MM.1S (cell line): ENCODE data around the gene LDLRAD4.

Experiments used
- DNase-seq: peaks from one replicate; pipeline ENCODE4 v3.0.0-alpha.2; 2015
- H2AFZ ChIP-seq: fragments of 300-600 bp; sonication (generic); 2 replicates; pipeline ENCODE4 v1.6.0; 2016; ENCODE audit warnings: antibody characterized with exemption, low read length
- H3F3A ChIP-seq: fragments of 300-600 bp; sonication (generic); 2 replicates; pipeline ENCODE4 v1.6.1; 2016; ENCODE audit warnings: mild to moderate bottlenecking, antibody characterized with exemption, low read length, moderate library complexity, mixed read lengths; ENCODE audit not compliant: insufficient read depth
- H3K27ac ChIP-seq: fragments of 300-600 bp; sonication (generic); 2 replicates; pipeline ENCODE4 v1.5.1; 2016; ENCODE audit warnings: mild to moderate bottlenecking, low read length
- H3K27me3 ChIP-seq: fragments of 300-600 bp; sonication (generic); replicated peaks from 2 replicates; pipeline ENCODE4 v1.6.0; 2016; ENCODE audit warnings: low read length; ENCODE audit not compliant: insufficient read depth
- H3K36me3 ChIP-seq: fragments of 300-600 bp; sonication (generic); replicated peaks from 2 replicates; pipeline ENCODE4 v1.6.1; 2016; ENCODE audit warnings: mild to moderate bottlenecking, low read length, mixed read lengths; ENCODE audit not compliant: insufficient read depth
- H3K4me1 ChIP-seq: fragments of 300-600 bp; sonication (generic); 2 replicates; pipeline ENCODE4 v1.6.1; 2016; ENCODE audit warnings: low read length, mixed read lengths
- H3K4me2 ChIP-seq: fragments of 300-600 bp; sonication (generic); 2 replicates; pipeline ENCODE4 v1.6.0; 2016; ENCODE audit warnings: low read depth, low read length
- H3K4me3 ChIP-seq: fragments of 300-600 bp; sonication (generic); 2 replicates; pipeline ENCODE4 v1.5.1; 2016; ENCODE audit warnings: low read length, mixed read lengths
- H3K79me2 ChIP-seq: fragments of 300-600 bp; sonication (generic); 2 replicates; pipeline ENCODE4 v1.6.1; 2016; ENCODE audit warnings: mixed run types, low read length, mixed read lengths
- H3K9ac ChIP-seq: fragments of 300-600 bp; sonication (generic); 2 replicates; pipeline ENCODE4 v1.6.1; 2016; ENCODE audit warnings: low read length, mixed read lengths
- H3K9me2 ChIP-seq: fragments of 300-600 bp; sonication (generic); replicated peaks from 2 replicates; pipeline ENCODE4 v1.6.1; 2016; ENCODE audit warnings: mild to moderate bottlenecking, low read length, mixed read lengths; ENCODE audit not compliant: insufficient read depth
- H3K9me3 ChIP-seq: fragments of 300-600 bp; sonication (generic); replicated peaks from 2 replicates; pipeline ENCODE4 v1.6.1; 2016; ENCODE audit warnings: mild to moderate bottlenecking, low read length, mixed read lengths; ENCODE audit not compliant: insufficient read depth
- H4K20me1 ChIP-seq: fragments of 300-600 bp; sonication (generic); 2 replicates; pipeline ENCODE4 v1.6.1; 2016; ENCODE audit warnings: mild to moderate bottlenecking, low read length, moderate library complexity, mixed read lengths; ENCODE audit not compliant: insufficient read depth
- EZH2 ChIP-seq: fragments of 300-600 bp; sonication (generic); optimal IDR thresholded peaks from 2 replicates; pipeline ENCODE3; 2017; ENCODE audit warnings: low read depth, mild to moderate bottlenecking, antibody characterized with exemption, low read length, mixed read lengths
- EZH2phosphoT487 ChIP-seq: fragments of 300-600 bp; sonication (generic); IDR thresholded peaks from 2 replicates; pipeline ENCODE4 v1.6.1; 2018; ENCODE audit warnings: antibody characterized with exemption, low read length
- TF ChIP-seq, protein P1 (sequence below): fragments of 300-600 bp; sonication (generic); IDR thresholded peaks from 2 replicates; pipeline ENCODE4 v1.5.1; 2016; ENCODE audit warnings: antibody characterized with exemption, low read length, mixed read lengths

LDLRAD4 gene

DNA sequence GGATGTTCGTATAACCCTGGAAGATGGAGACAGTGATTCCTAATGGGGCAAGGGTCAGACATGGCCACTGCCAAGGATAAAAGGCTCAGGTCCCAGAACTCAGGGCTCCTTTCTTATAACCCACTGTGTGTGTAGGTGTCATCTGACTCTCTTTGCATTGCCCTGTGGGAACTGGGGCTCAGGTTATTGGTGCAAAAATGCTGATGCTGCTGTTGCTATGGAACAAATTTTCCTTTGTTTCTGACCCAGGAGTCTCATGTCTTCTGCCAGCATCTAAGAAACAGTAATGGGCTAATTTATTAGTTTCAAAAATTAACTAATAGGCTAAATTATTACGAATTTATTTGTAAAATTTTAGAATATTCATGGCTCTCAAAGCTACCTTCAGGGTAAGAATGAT is 24.3 kb upstream of the LDLRAD4 start:
- Histone ChIP-seq H3K9me3 (no peaks in the 10 kb centered on the region), H3K9me2 (no peaks in the 10 kb centered on the region), H3K9ac (no peak overlapping the region), H3K4me1 (no peaks in the 10 kb centered on the region), H3K27me3 (no peaks in the 10 kb centered on the region), H3K36me3 (no peaks in the 10 kb centered on the region), H3K79me2 (no peaks in the 10 kb centered on the region), H3F3A (no peaks in the 10 kb centered on the region), H4K20me1 (no peaks in the 10 kb centered on the region), H2AFZ (no peak overlapping the region), H3K4me2 (no peak overlapping the region), H3K27ac (no peak overlapping the region), H3K4me3 (no peak overlapping the region)
- DNase-seq = no peak
- no peak for TF ChIP-seq EZH2

- Histone ChIP-seq H3K4me3 (no peak overlapping the region), H3K9me3 (no peaks in the 10 kb centered on the region), H3K36me3 (no peaks in the 10 kb centered on the region), H3K79me2 (no peaks in the 10 kb centered on the region), H3K4me1 (no peaks in the 10 kb centered on the region), H3F3A (no peaks in the 10 kb centered on the region), H3K9ac (no peak overlapping the region), H3K4me2 (no peak overlapping the region), H4K20me1 (no peaks in the 10 kb centered on the region), H3K27ac (no peak overlapping the region), H3K9me2 (no peaks in the 10 kb centered on the region), H3K27me3 (no peaks in the 10 kb centered on the region), H2AFZ (no peak overlapping the region)
- no peak for TF ChIP-seq EZH2phosphoT487
- TF ChIP-seq, protein P1, sequence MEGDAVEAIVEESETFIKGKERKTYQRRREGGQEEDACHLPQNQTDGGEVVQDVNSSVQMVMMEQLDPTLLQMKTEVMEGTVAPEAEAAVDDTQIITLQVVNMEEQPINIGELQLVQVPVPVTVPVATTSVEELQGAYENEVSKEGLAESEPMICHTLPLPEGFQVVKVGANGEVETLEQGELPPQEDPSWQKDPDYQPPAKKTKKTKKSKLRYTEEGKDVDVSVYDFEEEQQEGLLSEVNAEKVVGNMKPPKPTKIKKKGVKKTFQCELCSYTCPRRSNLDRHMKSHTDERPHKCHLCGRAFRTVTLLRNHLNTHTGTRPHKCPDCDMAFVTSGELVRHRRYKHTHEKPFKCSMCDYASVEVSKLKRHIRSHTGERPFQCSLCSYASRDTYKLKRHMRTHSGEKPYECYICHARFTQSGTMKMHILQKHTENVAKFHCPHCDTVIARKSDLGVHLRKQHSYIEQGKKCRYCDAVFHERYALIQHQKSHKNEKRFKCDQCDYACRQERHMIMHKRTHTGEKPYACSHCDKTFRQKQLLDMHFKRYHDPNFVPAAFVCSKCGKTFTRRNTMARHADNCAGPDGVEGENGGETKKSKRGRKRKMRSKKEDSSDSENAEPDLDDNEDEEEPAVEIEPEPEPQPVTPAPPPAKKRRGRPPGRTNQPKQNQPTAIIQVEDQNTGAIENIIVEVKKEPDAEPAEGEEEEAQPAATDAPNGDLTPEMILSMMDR = no peak
- DNase-seq = no peak
These were observed 19.9 kb upstream of the LDLRAD4 start for GRCh38 chr18:13198701-13199100.

- TF ChIP-seq, protein P1 = no peak
- TF ChIP-seq EZH2phosphoT487 = no peak
- no peak for TF ChIP-seq EZH2
- DNase-seq = no peak
- Histone ChIP-seq H4K20me1 (no peaks in the 10 kb centered on the region), H3K27me3 (no peaks in the 10 kb centered on the region), H3K4me1 (no peaks in the 10 kb centered on the region), H3K27ac (no peak overlapping the region), H3K4me3 (no peak overlapping the region), H3F3A (no peaks in the 10 kb centered on the region), H3K4me2 (no peak overlapping the region), H3K9me3 (no peaks in the 10 kb centered on the region), H3K36me3 (no peaks in the 10 kb centered on the region), H2AFZ (no peak overlapping the region), H3K9me2 (no peaks in the 10 kb centered on the region), H3K9ac (no peak overlapping the region), H3K79me2 (no peaks in the 10 kb centered on the region)
These were observed 19.4 kb upstream of the LDLRAD4 start for GRCh38 chr18:13199169-13199568.

GRCh38 chr18:13201292-13201691 is 17.3 kb upstream of the LDLRAD4 start:
- Histone ChIP-seq H2AFZ (no peak overlapping the region), H3K27ac (no peak overlapping the region), H3K4me2 (no peak overlapping the region), H3K9me2 (no peaks in the 10 kb centered on the region), H3F3A (no peaks in the 10 kb centered on the region), H3K4me3 (no peak overlapping the region), H3K9me3 (no peaks in the 10 kb centered on the region), H3K79me2 (no peaks in the 10 kb centered on the region), H3K27me3 (no peaks in the 10 kb centered on the region), H4K20me1 (no peaks in the 10 kb centered on the region), H3K9ac (no peak overlapping the region), H3K36me3 (no peaks in the 10 kb centered on the region), H3K4me1 (no peaks in the 10 kb centered on the region)
- DNase-seq = no peak
- TF ChIP-seq EZH2phosphoT487 = no peak
- TF ChIP-seq EZH2 = no peak
- TF ChIP-seq, protein P1 = no peak
